ENCODE measurements around the gene LRRIQ1.
"Not testable (repeated sequence)": the region's sequence is repeated elsewhere in the genome, so short reads cannot be mapped to it uniquely, and the experiment has no call there.

Gene LRRIQ1

DNA sequence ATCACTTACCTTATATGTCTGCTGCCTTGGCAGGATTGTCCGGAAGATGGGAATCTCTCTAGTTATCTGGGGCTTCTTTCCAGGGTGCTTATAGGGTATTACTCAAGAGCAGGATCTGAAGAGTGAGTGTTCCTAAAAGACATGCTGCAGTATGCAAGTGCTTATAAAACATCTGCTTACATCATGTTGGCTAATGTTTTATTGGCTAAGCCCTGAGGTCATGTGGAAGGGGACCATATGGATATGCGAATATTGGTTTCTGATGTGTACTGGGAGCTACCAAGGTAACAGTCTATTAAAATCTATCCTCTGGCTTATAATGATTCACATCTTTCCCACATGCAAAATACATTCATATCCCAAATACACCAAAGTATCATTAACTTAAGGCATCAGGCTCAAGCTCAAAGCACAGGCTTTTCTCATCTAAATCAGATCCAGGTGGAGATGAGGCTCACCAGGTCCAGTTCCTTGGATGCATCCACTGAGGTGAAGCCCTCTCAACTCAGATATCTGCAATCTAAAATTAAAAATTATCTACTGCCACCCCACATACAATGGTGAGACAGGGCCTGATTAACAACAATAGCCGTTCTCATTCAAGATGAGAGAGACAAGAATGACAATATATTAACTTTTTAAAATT, 29.8 kb downstream of the LRRIQ1 start:
- no peak for DNase-seq

DNA sequence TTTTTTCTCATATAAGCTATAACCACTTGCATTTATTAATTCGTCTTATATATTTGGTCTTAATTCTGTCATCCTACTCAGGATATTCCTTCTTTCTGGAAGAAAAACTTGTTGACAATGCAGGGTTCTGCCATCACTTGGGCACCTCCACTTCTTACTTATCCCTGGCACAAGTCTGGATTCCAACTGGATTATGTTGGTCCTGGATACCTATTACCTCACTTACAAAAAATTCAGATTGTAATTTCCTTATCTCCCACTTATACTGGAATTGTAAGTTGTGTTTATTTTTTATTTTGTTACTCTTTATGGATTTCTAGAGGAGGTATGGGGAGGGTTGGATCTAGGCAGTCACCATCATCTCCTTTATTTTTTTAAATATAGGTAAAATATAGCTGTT, 36.7 kb downstream of the LRRIQ1 start:
- DNase-seq = no peak

GRCh38 chr12:85076688-85077430, 40.7 kb downstream of the LRRIQ1 start:
- peak; percentile 49 to 64 for DNase-seq

- DNase-seq = no peak
Observed at GRCh38 chr12:85085066-85085465, 48.9 kb downstream of the LRRIQ1 start.

DNA sequence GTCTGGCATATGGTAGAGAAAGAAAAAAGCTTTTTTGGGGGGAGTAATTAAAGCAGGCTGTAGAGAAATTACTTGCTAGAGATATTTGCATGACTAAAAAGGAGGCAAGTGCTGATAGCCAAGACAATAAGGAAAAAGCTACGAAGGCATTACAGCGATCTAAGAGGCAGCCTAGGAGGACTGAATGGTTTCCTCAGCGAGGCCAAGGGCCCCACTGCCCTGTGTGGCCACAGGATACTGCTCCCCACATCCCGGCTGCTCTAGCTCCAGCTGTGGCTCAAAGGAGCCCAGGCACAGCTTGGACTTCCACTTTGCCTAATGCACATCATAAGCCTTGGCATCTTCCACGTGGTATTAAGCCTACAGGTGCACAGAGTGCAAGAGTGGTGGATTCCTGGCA, 53.6 kb downstream of the LRRIQ1 start:
- no peak for DNase-seq

DNA sequence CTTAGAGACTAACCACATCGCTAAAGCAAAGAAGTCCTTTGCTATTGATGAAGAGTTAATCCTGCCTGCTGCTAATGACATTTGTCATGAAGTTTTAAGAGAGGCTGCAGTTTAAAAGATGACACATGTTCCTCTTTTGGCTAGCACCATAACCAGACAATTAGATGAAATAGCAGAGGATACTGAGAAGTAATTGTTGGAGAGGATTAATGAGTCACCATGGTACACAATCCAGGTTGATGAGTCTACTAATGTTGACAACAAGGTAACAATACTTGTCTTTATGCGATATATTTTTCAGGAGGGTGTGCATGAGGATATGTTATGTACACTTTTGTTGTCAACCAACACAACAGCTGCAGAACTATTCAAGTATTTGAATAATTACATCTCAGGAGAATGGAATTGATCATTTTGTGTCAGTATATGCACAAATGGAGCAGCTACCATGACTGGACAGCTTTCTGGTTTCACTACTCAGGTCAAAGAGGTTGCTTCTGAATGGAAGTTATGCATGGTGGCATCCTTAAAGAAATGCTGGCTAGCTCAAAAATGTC, 56.7 kb downstream of the LRRIQ1 start:
- DNase-seq = no peak

- DNase-seq = no peak
Observed at GRCh38 chr12:85095501-85095900, 59.4 kb downstream of the LRRIQ1 start.

- no peak for DNase-seq
Observed at GRCh38 chr12:85130646-85131045, 94.5 kb downstream of the LRRIQ1 start.

DNA sequence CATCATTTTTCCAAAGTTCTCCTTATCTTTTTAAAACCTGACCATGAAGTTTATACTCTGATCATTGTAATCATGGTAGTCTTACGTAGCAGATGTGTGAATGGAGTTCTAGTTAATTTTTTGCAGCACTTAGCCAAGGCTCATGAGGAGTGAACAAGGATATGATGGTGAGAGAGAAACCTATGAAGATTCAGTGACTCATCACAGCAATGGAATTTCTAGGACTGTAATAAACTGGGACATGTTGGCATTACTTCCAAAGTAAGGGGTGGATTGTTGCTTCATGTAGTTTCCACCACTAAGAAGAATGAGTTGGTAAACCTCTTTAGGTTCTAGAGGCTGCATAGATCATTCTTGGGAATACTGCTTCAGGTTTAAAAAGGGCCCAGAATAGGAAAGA, 102.7 kb downstream of the LRRIQ1 start:
- DNase-seq = no peak

DNA sequence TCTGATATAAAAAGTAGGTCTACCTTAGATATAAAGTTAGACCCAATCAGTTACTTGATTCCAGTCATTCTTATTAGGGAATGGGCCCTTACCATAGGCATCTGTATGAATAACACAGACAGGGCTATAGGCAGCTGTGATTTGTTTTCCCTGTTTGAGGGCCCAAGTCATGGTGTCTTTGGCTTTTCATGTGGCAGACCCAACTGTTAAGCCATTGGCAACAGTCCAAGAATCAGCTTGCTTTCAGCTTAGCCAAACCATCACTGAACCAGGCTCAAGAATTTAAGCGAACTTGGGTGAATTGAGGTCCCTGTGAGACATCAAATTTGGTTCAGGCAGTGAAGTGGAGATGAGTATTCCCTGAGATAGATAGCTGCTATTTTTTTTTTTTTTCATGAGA, 111.2 kb downstream of the LRRIQ1 start:
- DNase-seq = peak in 1 of 2 experiments; percentile 9

DNA sequence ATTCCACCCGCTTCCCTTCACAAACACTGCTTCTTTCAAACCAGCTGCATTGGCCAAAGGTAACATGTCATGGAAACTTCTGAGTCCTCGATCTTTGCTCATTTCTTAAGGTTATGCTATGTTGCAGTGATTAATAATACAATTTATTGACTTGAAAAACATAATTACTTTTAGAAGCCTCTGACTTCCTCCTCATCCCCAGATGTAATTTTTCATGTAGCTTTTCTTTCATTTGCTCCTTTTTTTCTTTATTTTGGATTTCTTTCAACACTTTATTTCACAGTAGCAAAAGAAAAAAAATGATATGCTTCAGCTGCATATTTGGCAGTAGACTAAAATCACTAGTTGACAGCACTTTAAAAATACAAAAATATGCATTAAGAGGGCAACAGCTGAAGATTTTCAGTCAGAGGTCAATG, 116.2 kb downstream of the LRRIQ1 start:
- DNase-seq = no peak

DNA sequence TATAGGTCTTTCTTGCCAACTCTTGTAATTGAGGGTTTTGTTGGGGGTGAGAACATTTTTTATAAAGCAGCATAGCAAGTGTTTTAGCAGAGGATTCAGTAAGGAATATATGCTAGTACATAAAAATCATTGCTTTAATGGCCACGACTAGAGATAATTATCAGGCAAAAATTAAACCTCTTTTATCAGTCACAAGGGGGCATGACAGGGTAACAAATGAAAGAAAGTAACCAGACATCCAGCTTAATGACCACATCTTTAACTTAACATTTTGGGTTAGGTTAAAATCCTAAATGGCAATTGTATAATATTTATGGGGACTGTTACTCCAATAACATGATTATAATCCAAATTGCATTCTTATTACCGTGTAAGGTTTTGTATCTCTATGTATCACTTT, 119.6 kb downstream of the LRRIQ1 start:
- peak; percentile 26 to 48 for DNase-seq

- peak; percentile 30 to 37 for DNase-seq
Observed at GRCh38 chr12:85156569-85156968, 120.4 kb downstream of the LRRIQ1 start.

GRCh38 chr12:85157035-85157603, 121.0 kb downstream of the LRRIQ1 start:
- DNase-seq = no peak

GRCh38 chr12:85163752-85164321, 127.7 kb downstream of the LRRIQ1 start:
- DNase-seq = no peak

- DNase-seq = no peak
Observed at GRCh38 chr12:85179680-85180270, 143.6 kb downstream of the LRRIQ1 start.

DNA sequence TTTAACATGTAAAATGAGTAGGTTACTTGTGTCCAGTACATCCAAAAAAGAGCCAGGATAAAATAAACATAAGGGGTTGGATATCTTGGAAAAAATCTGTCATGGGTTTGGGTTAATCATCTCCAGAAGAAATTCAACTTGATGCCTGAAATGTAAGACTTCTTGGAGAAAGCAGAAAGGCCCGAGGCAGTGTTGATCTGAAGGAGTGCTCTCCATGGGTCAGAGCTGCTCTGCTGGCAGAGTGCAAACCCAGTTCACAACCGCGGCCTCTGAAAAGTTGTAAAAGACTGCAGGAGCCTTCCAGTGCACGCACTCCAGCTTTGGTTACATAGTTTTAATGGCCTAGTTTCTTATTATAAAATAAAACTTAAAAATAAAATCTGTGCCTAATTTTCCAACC, 146.5 kb downstream of the LRRIQ1 start:
- no peak for DNase-seq

DNA sequence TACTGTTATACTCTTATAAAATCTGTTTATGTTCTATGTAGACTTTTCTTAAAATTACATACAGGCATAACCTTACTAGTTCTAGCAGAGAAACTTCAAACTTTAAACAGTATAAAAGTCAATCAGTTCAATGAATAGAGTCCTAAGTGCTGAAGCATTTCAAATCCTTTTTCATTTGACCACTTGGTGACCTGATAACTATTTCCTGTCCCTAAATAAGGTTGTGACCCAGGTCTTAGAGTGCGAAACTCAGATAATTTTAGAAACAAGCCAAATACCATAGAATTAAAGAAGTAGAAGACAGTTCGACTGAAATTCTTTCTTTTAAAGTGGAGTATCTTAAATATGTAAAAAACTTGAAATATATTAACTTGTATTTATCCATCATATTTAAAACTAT, 147.7 kb downstream of the LRRIQ1 start:
- DNase-seq = no peak

- no peak for DNase-seq
Observed at GRCh38 chr12:85186236-85186635, 150.1 kb downstream of the LRRIQ1 start.

DNA sequence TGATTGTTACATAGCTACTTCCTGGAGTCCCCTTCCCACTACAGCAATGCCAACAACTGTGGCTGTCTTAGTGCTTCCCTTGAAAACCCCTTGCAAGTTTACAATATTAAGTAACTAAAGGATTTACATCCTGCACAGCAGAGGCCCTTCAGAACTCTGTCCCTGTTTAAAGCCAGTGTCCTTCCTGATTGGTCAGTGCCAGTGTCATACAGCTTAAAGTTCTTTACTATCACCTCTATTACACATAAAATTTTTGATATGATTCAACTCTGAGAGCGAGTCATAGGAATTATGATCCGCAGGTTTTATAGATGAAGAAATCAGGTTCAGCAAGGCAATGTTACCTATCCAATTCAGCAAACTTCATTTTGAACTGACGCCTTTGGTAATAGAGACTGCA, 152.5 kb downstream of the LRRIQ1 start:
- no peak for DNase-seq

GRCh38 chr12:85190728-85191127, 154.6 kb downstream of the LRRIQ1 start:
- DNase-seq = no peak

DNA sequence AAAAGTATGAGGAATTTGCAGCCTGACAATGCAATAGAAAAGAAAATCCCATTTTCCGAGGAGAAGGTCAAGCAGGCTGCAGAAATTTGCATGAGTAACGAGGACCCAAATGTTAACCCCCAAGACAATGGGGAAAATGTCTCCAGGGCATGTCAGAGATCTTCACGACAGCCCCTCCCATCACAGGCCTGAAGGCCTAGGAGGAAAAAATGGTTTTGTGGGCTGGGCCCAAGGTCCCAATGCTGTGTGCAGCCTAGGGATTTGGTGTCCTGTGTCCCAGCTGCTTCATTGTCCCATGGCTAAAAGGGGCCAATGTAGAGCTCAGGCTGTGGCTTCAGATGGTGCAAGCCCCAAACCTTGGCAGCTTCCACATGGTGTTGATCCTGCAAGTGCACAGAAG, 167.7 kb downstream of the LRRIQ1 start:
- DNase-seq = not testable (repeated sequence)

GRCh38 chr12:85206543-85206942, 170.4 kb downstream of the LRRIQ1 start:
- no peak for DNase-seq

Measured in SHP77 (cell line).